Calu3 (cell line): Measurements from ENCODE around the gene DCP2. TPM values are rescaled to one million over a fixed set of nuclear protein-coding genes. Genes with fewer than 3 reads are reported as not detected.

ENCODE experiments used
- BruUV-seq: library from RNA; stranded (reverse); fragments of 400-500 nt; replicated peaks from 2 replicates; lab custom pipeline; 2021; lab: Mats Ljungman, UMichigan
- CTCF ChIA-PET: fragments of 300-600 bp; sonication (Branson Sonifier 250); formaldehyde crosslinking; loops from one replicate; lab custom pipeline; 2022; ENCODE audit warnings: antibody characterized with exemption; lab: Charles Lee
- DNase-seq: peaks from one replicate; pipeline ENCODE4 v3.0.0; 2022
- H3K27ac Mint-ChIP-seq: one replicate; pipeline ENCODE4 v1.8.0; 2022; ENCODE audit warnings: mixed read lengths; ENCODE audit not compliant: unreplicated experiment
- H3K27me3 Mint-ChIP-seq: one replicate; pipeline ENCODE4 v1.8.0; 2022; ENCODE audit warnings: mixed read lengths; ENCODE audit not compliant: unreplicated experiment
- H3K36me3 Mint-ChIP-seq: one replicate; pipeline ENCODE4 v1.8.0; 2022; ENCODE audit warnings: mild to moderate bottlenecking, moderate library complexity, mixed read lengths; ENCODE audit not compliant: insufficient read depth, unreplicated experiment
- H3K4me1 Mint-ChIP-seq: one replicate; pipeline ENCODE4 v1.8.0; 2022; ENCODE audit warnings: mild to moderate bottlenecking, low read depth, mixed read lengths; ENCODE audit not compliant: unreplicated experiment
- H3K4me3 Mint-ChIP-seq: one replicate; pipeline ENCODE4 v1.8.0; 2022; ENCODE audit warnings: mild to moderate bottlenecking, low read depth, moderate library complexity, mixed read lengths; ENCODE audit not compliant: unreplicated experiment
- H3K9me3 Mint-ChIP-seq: one replicate; pipeline ENCODE4 v1.8.0; 2022; ENCODE audit warnings: low read depth, mixed read lengths; ENCODE audit not compliant: unreplicated experiment
- CTCF ChIP-seq: fragments of 200-600 bp; IDR thresholded peaks from one replicate; pipeline ENCODE4 v1.8.0; 2022; ENCODE audit warnings: antibody characterized with exemption; ENCODE audit not compliant: unreplicated experiment
- intact Hi-C: fragments of 100-400 bp; cut with micrococcal nuclease; formaldehyde crosslinking; loops from one replicate; pipeline ENCODE4 v1.10.0; 2022; ENCODE audit not compliant: unreplicated experiment
- total RNA-seq: library from RNA; stranded (reverse); gene quantifications from 2 replicates; pipeline ENCODE4 v1.2.3, GENCODE V29; 2022

Gene DCP2
- total RNA-seq, 1 experiment from 2014 or later = 56.0 TPM

GRCh38 chr5:112967520-112968083, 9.0 kb upstream of the DCP2 start:
- Mint-ChIP-seq H3K9me3 (no peaks in the 10 kb centered on the region), H3K27ac (no peak overlapping the region), H3K4me3 (no peak overlapping the region), H3K27me3 (no peaks in the 10 kb centered on the region), H3K4me1 (peaks cover 49% of the 10 kb centered on the region), H3K36me3 (no peaks in the 10 kb centered on the region)
- no TSS peak for BruUV-seq
- no peak for TF ChIP-seq CTCF
- DNase-seq = no peak
- intact Hi-C loops = loop anchor here (10.0 kb wide), 1 partner anchor 103 kb away; the partner anchor contains the start of gene SRP19
- CTCF ChIA-PET = no interaction called here

- CTCF ChIA-PET = no interaction called here
- no peaks in the 10 kb centered on the region for H3K36me3 Mint-ChIP-seq
- H3K9me3 Mint-ChIP-seq = no peaks in the 10 kb centered on the region
- H3K27me3 Mint-ChIP-seq = no peaks in the 10 kb centered on the region
- DNase-seq = no peak
- no peak overlapping the region for H3K27ac Mint-ChIP-seq
- H3K4me1 Mint-ChIP-seq = peaks cover 41% of the 10 kb centered on the region
- BruUV-seq = no TSS peak
- TF ChIP-seq CTCF = no peak
- no peak overlapping the region for H3K4me3 Mint-ChIP-seq
- intact Hi-C loops = loop anchor here (10.0 kb wide), 1 partner anchor 104 kb away; the partner anchor contains the start of gene SRP19
Observed at GRCh38 chr5:112968411-112969106, 8.0 kb upstream of the DCP2 start.

DNA sequence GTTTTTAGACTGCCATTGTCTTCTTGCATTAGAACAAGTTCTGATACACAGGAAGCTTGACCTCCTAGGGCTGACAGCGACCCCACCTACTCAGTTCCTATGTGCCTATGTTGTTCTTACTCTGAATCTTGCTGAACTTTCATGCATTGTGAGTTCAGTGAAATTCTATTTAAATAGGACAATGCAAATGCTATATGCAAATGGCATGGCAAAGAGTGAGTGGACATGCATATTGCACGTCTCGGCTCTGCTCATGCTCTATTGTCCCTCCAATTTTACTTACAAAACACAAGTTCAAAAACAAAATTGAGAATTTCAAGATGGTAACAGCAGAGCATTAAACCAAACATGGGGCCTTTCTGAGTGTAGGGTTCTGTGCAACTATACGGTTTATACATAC, 5.3 kb upstream of the DCP2 start:
- Mint-ChIP-seq H3K4me1 (peaks cover 45% of the 10 kb centered on the region), H3K9me3 (no peaks in the 10 kb centered on the region), H3K27me3 (no peaks in the 10 kb centered on the region), H3K27ac (no peak overlapping the region), H3K4me3 (no peak overlapping the region), H3K36me3 (peaks cover 10% of the 10 kb centered on the region)
- DNase-seq = no peak
- intact Hi-C loops = no loop called here
- CTCF ChIA-PET = no interaction called here
- BruUV-seq = no TSS peak
- TF ChIP-seq CTCF = no peak

- Mint-ChIP-seq H3K4me1 (peaks cover 41% of the 10 kb centered on the region), H3K9me3 (no peaks in the 10 kb centered on the region), H3K27me3 (no peaks in the 10 kb centered on the region), H3K4me3 (no peak overlapping the region), H3K27ac (no peak overlapping the region), H3K36me3 (peaks cover 28% of the 10 kb centered on the region)
- no peak for TF ChIP-seq CTCF
- no TSS peak for BruUV-seq
- intact Hi-C loops = no loop called here
- DNase-seq = no peak
- CTCF ChIA-PET = no interaction called here
Observed at GRCh38 chr5:112973036-112973435, 3.6 kb upstream of the DCP2 start.
